HG03575 (cell line): ENCODE measurements around the gene JTB.
"Not testable (repeated sequence)": the region's sequence is repeated elsewhere in the genome, so short reads cannot be mapped to it uniquely, and the experiment has no call there.

Experiments
- ATAC-seq: cut with Tn5 transposase; IDR thresholded peaks from one replicate; pipeline ENCODE4 v1.9.1; 2021; ENCODE audit not compliant: unreplicated experiment, insufficient number of reproducible peaks, low FRiP score; ENCODE audit errors: extremely low read depth

JTB gene

GRCh38 chr1:153977250-153978240, at the start of gene JTB:
Gene JTB, minus strand, starts transcription at chr1:153977674. Its CDS starts 422 bp downstream, at chr1:153977252.
- ATAC-seq, result no peak

GRCh38 chr1:154019940-154020339, 42.5 kb upstream of the JTB start:
- ATAC-seq, result no peak

- no peak for ATAC-seq
Observed at GRCh38 chr1:154019269-154019668, 41.8 kb upstream of the JTB start.

- ATAC-seq, result no peak
Observed at GRCh38 chr1:154014154-154014907, 36.9 kb upstream of the JTB start.

GRCh38 chr1:154012543-154012942, 35.1 kb upstream of the JTB start:
- not testable (repeated sequence) for ATAC-seq

GRCh38 chr1:154012129-154012528, 34.7 kb upstream of the JTB start:
- ATAC-seq, result no peak

GRCh38 chr1:154006136-154006535, 28.7 kb upstream of the JTB start:
- ATAC-seq, result no peak

- no peak for ATAC-seq
Observed at GRCh38 chr1:154000420-154000819, 22.9 kb upstream of the JTB start.

GRCh38 chr1:153996882-153997281, 19.4 kb upstream of the JTB start:
- not testable (repeated sequence) for ATAC-seq

- ATAC-seq, result no peak
Observed at GRCh38 chr1:153995640-153996039, 18.2 kb upstream of the JTB start.

GRCh38 chr1:153995202-153995601, 17.7 kb upstream of the JTB start:
- ATAC-seq, result no peak

GRCh38 chr1:153991806-153992205, 14.3 kb upstream of the JTB start:
- no peak for ATAC-seq

- ATAC-seq, result no peak
Observed at GRCh38 chr1:153991151-153991630, 13.7 kb upstream of the JTB start.

GRCh38 chr1:153990468-153991150, 13.1 kb upstream of the JTB start, which contains the start of gene RPS27:
Gene RPS27, plus strand, starts transcription at chr1:153990762. Its CDS starts 35 bp downstream, at chr1:153990797.
- peak; percentile 43 for ATAC-seq

- no peak for ATAC-seq
Observed at GRCh38 chr1:153987621-153988020, 10.1 kb upstream of the JTB start.

GRCh38 chr1:153985941-153986761, 8.7 kb upstream of the JTB start, which contains the start of gene RAB13:
Gene RAB13, minus strand, starts transcription at chr1:153986339. Its CDS starts 103 bp downstream, at chr1:153986236.
- no peak for ATAC-seq

GRCh38 chr1:153985341-153985912, 8.0 kb upstream of the JTB start:
- no peak for ATAC-seq
